SK-N-MC (cell line): ENCODE data around the gene RECQL.

Source experiments
- DNase-seq: peaks from one replicate; pipeline ENCODE4 v3.0.0-alpha.2; 2011; ENCODE audit warnings: low read depth, low spot score
- H3K27ac ChIP-seq: fragments of 200-600 bp; sonication (generic); 2 replicates; pipeline ENCODE4 v1.5.1; 2016; ENCODE audit warnings: mixed run types
- H3K36me3 ChIP-seq: fragments of 200-600 bp; sonication (generic); 2 replicates; pipeline ENCODE4 v1.6.1; 2017; ENCODE audit warnings: antibody characterized with exemption, low read length, mixed read lengths; ENCODE audit not compliant: insufficient read depth
- H3K4me3 ChIP-seq: fragments of 200-600 bp; sonication (generic); 2 replicates; pipeline ENCODE4 v1.5.1; 2016
- H3K9ac ChIP-seq: fragments of 200-600 bp; sonication (generic); 2 replicates; pipeline ENCODE4 v1.8.0; 2017; ENCODE audit warnings: mixed run types, mixed read lengths; ENCODE audit not compliant: insufficient read length
- H3K9me3 ChIP-seq: fragments of 200-600 bp; sonication (generic); 2 replicates; pipeline ENCODE4 v1.6.1; 2017; ENCODE audit warnings: low read depth, mild to moderate bottlenecking, antibody characterized with exemption, low read length, moderate library complexity, mixed read lengths
- EZH2 ChIP-seq: fragments of 200-600 bp; sonication (generic); IDR thresholded peaks from one replicate; pipeline ENCODE4 v1.6.1; 2017; ENCODE audit warnings: antibody characterized with exemption
- FOXP2 ChIP-seq: optimal IDR thresholded peaks from 2 replicates; pipeline ENCODE3; 2011; ENCODE audit warnings: mild to moderate bottlenecking, moderate library complexity; ENCODE audit not compliant: insufficient read depth; ENCODE audit errors: extremely low read length, control extremely low read depth
- POLR2AphosphoS5 ChIP-seq: IDR thresholded peaks from 2 replicates; pipeline ENCODE4 v1.6.1; 2012; ENCODE audit warnings: mild to moderate bottlenecking, low read depth, low read length, borderline replicate concordance

RECQL gene

DNA sequence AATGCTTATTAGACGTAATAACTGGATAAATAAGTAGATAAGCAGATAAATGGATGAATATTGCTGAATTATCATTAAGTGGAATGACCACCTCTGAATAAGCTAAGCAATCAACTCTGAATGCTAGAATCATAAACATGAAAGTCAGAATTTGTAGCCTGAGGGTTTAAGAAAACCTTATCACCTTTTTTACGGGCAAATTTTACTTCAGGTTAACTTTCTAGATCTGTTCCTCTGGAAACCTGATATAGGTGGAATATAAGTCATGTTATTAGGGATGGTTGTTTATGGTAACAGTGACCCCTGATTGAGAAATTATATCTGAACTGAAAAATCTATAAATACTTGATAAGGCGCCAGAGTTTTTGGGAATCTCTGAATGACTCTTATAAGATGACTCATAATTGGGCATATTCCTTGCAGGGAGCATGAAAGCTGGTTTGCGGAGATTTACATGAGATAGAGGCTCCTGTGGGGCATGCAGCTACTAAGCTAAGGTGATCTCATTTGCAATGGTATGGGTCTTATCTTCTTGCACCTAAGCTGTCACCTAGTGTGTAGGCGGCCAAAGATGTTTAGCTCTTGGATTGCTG lies 36.7 kb upstream of the RECQL start:
- H3K27ac ChIP-seq: no peak overlapping the region
- no peak overlapping the region for H3K4me3 ChIP-seq
- H3K36me3 ChIP-seq: no peaks in the 10 kb centered on the region
- no peaks in the 10 kb centered on the region for H3K9me3 ChIP-seq
- TF ChIP-seq EZH2: no peak
- no peak for TF ChIP-seq POLR2AphosphoS5
- TF ChIP-seq FOXP2: no peak
- no peak for DNase-seq
- no peak overlapping the region for H3K9ac ChIP-seq

DNA sequence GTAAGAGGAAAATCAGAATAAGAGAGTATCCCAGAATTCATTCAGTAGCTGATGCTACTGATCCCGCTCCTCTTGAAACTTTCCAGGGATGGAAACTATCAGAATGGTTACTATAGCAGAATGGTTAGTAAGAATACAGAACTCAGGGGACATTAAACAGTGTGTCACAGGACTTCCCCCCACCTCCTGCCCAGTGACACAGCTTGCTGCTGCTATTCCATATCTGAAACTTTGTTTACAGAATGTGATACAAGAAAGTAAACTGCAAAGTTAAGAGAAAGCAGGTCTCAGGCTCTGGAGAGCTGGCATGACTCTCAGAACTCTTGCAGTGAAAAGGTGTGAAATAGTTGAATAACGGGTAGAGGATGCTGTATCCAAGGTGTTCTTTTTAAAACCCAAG lies 28.0 kb upstream of the RECQL start:
- TF ChIP-seq FOXP2 (no peak), POLR2AphosphoS5 (no peak), EZH2 (no peak)
- no peak for DNase-seq
- H3K9me3 ChIP-seq: no peaks in the 10 kb centered on the region
- no peak overlapping the region for H3K4me3 ChIP-seq
- H3K36me3 ChIP-seq: no peaks in the 10 kb centered on the region
- H3K27ac ChIP-seq: no peak overlapping the region
- no peak overlapping the region for H3K9ac ChIP-seq

DNA sequence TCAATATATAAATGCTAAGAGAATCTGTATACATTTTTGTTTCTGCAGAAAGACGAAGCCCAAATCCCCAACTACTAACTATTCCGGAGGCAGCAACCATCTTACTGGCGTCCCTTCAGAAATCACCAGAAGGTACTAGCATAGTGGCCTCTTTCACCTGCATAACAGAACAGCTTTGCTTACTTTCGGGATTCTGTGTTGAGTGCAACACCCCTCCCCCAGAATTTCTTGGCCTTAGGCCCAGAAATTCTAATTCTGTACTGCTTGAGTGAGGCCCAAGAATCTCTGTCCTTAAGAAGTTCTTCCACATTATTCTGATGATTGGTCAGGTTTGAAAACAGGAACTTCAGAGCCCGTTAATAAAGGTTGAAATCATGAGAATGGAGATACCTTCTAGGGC lies 27.5 kb upstream of the RECQL start:
- Histone ChIP-seq H3K4me3 (no peak overlapping the region), H3K27ac (no peak overlapping the region), H3K36me3 (no peaks in the 10 kb centered on the region), H3K9me3 (no peaks in the 10 kb centered on the region), H3K9ac (no peak overlapping the region)
- DNase-seq: no peak
- no peak for TF ChIP-seq POLR2AphosphoS5
- TF ChIP-seq EZH2: no peak
- no peak for TF ChIP-seq FOXP2

DNA sequence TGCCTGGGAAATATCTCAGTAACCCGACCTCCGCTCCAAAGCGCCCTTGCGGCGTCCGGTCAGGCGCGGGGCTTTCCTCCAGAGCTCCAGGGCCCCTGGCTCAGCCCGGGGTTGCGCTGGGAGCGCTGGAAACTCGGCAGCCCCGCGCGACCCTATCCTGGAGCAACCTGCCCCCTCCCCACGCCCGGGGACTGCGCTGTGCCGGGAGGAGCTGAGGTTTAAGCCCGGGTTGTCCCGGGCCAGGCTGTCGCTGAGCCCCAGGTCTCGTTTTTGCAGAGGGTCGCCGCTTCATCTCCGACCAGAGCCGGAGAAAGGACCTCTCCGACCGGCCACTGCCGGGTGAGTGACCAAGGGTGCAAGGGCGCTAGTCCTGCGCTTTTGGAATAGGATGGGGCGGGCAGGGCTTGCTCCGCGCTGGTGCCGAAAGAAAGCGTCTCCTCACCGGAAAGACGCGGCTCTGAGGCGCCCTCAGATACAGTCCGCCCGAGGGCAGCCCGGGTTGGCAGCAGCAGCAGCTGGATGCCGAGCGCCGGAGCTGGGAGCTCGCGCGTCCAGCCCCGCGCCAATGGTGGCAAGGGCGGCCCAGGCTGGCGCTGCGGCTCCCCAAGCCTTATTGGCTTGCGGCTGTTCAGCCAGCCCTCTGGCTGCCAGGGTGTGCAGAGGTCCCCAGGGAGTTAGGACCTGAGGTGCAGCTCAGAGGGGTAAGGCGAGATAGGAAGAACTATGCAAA lies 26.2 kb upstream of the RECQL start:
- H3K4me3 ChIP-seq: peak overlapping the region; percentile 80
- TF ChIP-seq FOXP2 (no peak), EZH2 (no peak), POLR2AphosphoS5 (no peak)
- peak; percentile 8 for DNase-seq
- H3K9me3 ChIP-seq: 0 out of 2 replicates have a peak, but pooled peaks cover 3% of the 10 kb centered on the region
- H3K27ac ChIP-seq: no peak overlapping the region
- no peaks in the 10 kb centered on the region for H3K36me3 ChIP-seq
- H3K9ac ChIP-seq: no peak overlapping the region

DNA sequence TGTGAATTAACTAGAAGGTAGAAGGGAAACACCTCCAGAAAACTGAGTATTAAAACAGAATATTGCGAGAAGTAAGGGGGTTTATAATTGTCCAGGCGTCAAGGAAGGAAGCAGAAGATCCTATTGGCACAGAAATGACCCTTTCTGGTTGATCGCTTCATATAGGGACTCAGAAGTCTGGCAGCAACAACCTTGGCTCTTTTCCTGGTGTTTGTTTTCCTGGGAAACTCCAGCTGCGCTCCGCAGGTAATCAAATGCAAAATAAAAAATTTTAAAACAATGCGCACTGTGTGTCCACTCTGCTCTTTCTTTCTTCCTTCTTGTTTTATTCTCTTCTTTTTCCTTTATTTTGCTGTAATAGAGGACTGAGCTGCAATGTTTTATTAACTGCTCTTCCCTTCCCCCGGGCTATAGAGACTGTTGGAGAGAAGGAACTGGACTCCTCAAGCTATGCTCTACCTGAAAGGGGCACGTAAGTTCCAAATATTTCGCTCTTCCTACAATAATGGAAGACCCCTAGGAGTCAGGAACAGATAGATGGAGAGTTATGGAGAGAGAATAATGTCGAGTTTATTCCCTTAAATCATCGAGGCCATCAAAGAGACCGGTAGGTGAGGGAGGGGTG lies 25.4 kb upstream of the RECQL start:
- H3K36me3 ChIP-seq: no peaks in the 10 kb centered on the region
- H3K27ac ChIP-seq: no peak overlapping the region
- TF ChIP-seq EZH2 (no peak), POLR2AphosphoS5 (no peak), FOXP2 (no peak)
- H3K9me3 ChIP-seq: 0 out of 2 replicates have a peak, but pooled peaks cover 3% of the 10 kb centered on the region
- H3K9ac ChIP-seq: no peak overlapping the region
- DNase-seq: no peak
- peak overlapping the region; percentile 80; the same call in 1 of the 2 replicates for H3K4me3 ChIP-seq

DNA sequence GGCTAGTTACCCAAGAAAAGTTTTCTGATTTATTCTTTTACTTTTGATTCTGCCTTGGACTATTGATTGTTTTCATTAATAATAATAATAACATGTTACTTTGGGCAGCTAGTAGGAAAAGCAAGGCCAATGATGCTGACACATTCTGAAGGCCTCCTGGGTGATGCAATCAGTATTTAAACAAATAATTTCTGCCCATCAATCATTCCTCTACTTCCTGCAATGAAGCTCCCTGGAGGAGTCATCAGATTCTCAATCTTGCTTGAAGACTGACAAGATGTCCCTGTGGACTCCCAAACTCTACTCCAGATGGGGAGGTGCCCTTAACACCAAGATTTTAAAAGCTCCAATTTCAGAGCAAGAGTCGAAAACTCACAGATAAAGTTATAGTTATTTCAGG lies 24.6 kb upstream of the RECQL start, which contains the start of gene SPX:
TSS of gene SPX (plus strand) at position 244 of the 400 bp plus-strand sequence. CDS start 177 bp downstream, outside the sequence.
- H3K9ac ChIP-seq: no peak within 1 kb of the TSS
- no peak for DNase-seq
- TF ChIP-seq POLR2AphosphoS5 (no peak), EZH2 (no peak), FOXP2 (no peak)

DNA sequence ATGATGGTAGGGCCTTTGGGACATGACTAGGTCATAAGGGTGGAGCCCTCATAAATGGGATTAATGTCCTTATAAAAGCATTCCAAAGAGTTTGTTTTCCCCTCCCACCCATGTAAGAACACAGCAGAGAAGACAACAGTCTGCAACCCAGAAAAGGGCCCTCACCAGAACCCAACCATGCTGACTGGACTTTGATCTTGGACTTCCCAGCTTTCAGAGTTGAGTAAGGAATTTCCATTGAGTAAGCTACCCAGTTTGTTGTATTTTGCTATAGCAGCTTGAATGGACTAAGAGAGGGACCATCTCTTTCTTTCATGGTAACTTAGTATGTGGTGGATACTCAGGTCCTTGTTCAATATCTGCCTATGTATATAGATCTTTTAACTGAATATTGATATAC lies 21.7 kb upstream of the RECQL start:
- Histone ChIP-seq H3K36me3 (no peaks in the 10 kb centered on the region), H3K9me3 (0 out of 2 replicates have a peak, but pooled peaks cover 3% of the 10 kb centered on the region), H3K9ac (no peak overlapping the region), H3K4me3 (no peak overlapping the region), H3K27ac (no peak overlapping the region)
- TF ChIP-seq POLR2AphosphoS5: no peak
- no peak for TF ChIP-seq EZH2
- TF ChIP-seq FOXP2: no peak
- DNase-seq: no peak

More for the DNA sequence above, 24.6 kb upstream of the RECQL start, which contains the start of gene SPX:
- H3K9me3 ChIP-seq: 0 out of 2 replicates have a peak, but pooled peaks cover 3% of the 10 kb centered on the region
- no peak within 1 kb of the TSS for H3K27ac ChIP-seq
- peak within 1 kb of the TSS; percentile 80; the same call in 1 of the 2 replicates for H3K4me3 ChIP-seq
- no peaks in the 10 kb centered on the region for H3K36me3 ChIP-seq

DNA sequence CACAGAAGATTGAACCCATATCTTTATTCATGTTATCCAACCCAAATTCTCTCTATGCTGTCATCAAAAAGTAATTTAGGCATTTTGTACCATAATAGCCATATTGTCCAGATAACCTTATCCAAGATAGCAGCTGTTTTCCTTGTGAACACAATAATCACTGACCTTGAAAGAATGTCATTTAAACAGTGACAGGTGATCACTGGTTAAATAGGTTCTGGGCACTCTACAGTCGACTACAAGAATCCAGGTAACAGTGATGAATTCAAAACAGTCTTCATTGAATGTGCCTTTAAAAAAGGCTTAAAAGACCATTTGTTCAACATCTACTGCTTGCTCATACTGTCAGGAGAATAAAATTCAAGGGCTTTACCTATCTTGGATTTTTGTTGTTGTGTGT lies 20.1 kb upstream of the RECQL start:
- DNase-seq: no peak
- no peak for TF ChIP-seq EZH2
- no peak for TF ChIP-seq POLR2AphosphoS5
- no peak for TF ChIP-seq FOXP2
- Histone ChIP-seq H3K9me3 (0 out of 2 replicates have a peak, but pooled peaks cover 3% of the 10 kb centered on the region), H3K9ac (no peak overlapping the region), H3K27ac (no peak overlapping the region), H3K4me3 (no peak overlapping the region), H3K36me3 (no peaks in the 10 kb centered on the region)
